ENCODE data around the gene MYL12B. TPM values are rescaled to one million over a fixed set of nuclear protein-coding genes. Genes with fewer than 3 reads are reported as not detected.

Gene MYL12B
- total RNA-seq, 4 donors from 2014 or later = 78.2 to 558 (median 337) TPM

- WGBS, 2 donors (ENCODE audit: low coverage in 1 of 2) = 90 to 100% methylated on average over 2 of the region's 2 CpGs
- no peak for DNase-seq
- in situ Hi-C loops (cut with MboI; ENCODE audit: low pct_ligation_motif_present in 1 of 4, low pct_unique_long_range_greater_than_20kb in 1 of 4, low sequenced_read_pairs in 3 of 4) (loop anchor here in 3 of 4 donors (10.0 to 25.0 kb wide), 4 partner anchors 81 to 474 kb away; no protein-coding TSS in a partner anchor), intact Hi-C loops (cut with DNase I; ENCODE audit: low total_unique reads) (no loop called here)
- Histone ChIP-seq H3K4me1 (peaks cover 0 to 17% (median 0%) of the 10 kb centered on the region in 4 donors), H3K9me3 (no peaks in the 10 kb centered on the region), H3K4me3 (no peak overlapping the region), H3K27ac (no peak overlapping the region), H3K36me3 (no peaks in the 10 kb centered on the region), H3K27me3 (no peaks in the 10 kb centered on the region)
- TF ChIP-seq POLR2AphosphoS5 (IDR thresholded peaks at IDR 0.05) = no peak
- TF ChIP-seq CTCF (IDR thresholded peaks at IDR 0.05) = no peak
- no peak for TF ChIP-seq EP300 (IDR thresholded peaks at IDR 0.05; ENCODE audit: low read depth)
- no peak for TF ChIP-seq POLR2A (IDR thresholded peaks at IDR 0.05)
Measured at GRCh38 chr18:3235846-3236245, 26.1 kb upstream of the MYL12B start.

DNA sequence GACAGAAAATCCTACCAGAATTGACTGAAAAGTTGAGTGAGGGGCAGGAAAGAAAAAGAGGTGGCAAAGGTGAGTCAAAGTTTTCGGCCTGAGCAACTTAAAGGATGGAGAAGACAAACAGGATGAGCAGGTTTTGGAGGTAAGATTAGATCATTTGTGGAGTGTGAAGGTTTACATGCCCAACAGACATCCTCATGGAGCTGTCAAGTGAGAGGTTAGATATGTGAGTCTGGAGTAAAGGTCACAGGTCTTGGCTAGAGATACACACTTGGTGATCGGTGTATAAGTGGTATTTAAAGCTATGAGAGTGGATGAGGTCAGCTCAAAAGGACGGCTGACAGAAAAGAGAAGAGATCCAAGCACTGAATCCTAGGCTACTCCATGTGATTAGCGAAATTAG is 25.5 kb upstream of the MYL12B start:
- no peak for DNase-seq
- WGBS, 2 donors (ENCODE audit: low coverage in 1 of 2) = 65 to 71% methylated on average over 4 of the region's 4 CpGs
- in situ Hi-C loops (cut with MboI; ENCODE audit: low pct_ligation_motif_present in 1 of 4, low pct_unique_long_range_greater_than_20kb in 1 of 4, low sequenced_read_pairs in 3 of 4) = loop anchor here in 3 of 4 donors (10.0 to 25.0 kb wide), 4 partner anchors 82 to 474 kb away; no protein-coding TSS in a partner anchor

DNA sequence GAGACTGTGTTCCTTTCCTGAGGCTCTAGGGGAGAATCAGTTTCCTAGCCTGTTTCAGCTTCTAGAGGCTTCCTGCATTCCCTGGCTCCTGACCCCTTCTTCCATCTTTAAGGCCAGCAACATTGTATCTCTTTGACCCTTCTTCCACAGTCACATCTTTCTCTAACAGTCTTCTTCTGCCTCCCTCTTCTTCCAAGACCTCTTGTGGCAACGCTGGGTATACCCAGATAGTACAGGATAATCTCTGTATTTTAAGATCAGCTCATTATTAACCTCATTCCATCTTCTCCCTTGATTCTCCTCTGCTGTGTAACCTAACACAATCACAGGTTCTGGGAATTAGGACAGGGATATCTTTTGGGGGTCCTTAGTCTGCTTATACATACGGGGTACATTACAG is 23.2 kb upstream of the MYL12B start:
- no peak for TF ChIP-seq POLR2AphosphoS5 (IDR thresholded peaks at IDR 0.05)
- TF ChIP-seq POLR2A (IDR thresholded peaks at IDR 0.05) = no peak
- no peak for TF ChIP-seq EP300 (IDR thresholded peaks at IDR 0.05; ENCODE audit: low read depth)
- TF ChIP-seq CTCF (IDR thresholded peaks at IDR 0.05) = no peak
- peaks cover 0 to 14% (median 0%) of the 10 kb centered on the region in 4 donors for H3K4me1 ChIP-seq
- H3K27ac ChIP-seq = no peak overlapping the region
- H3K36me3 ChIP-seq = no peaks in the 10 kb centered on the region
- intact Hi-C loops (cut with DNase I; ENCODE audit: low total_unique reads) (no loop called here), in situ Hi-C loops (cut with MboI; ENCODE audit: low pct_ligation_motif_present in 1 of 4, low pct_unique_long_range_greater_than_20kb in 1 of 4, low sequenced_read_pairs in 3 of 4) (loop anchor here in 3 of 4 donors (10.0 to 25.0 kb wide), 4 partner anchors 84 to 476 kb away; no protein-coding TSS in a partner anchor)
- DNase-seq = no peak
- H3K4me3 ChIP-seq = no peak overlapping the region
- H3K9me3 ChIP-seq = peaks cover 0 to 8% of the 10 kb centered on the region in 2 donors
- no peaks in the 10 kb centered on the region for H3K27me3 ChIP-seq
- WGBS, 2 donors (ENCODE audit: low coverage in 1 of 2) = 89 to 100% methylated on average over 1 to 2 of the region's 2 CpGs

More for the DNA sequence above, 25.5 kb upstream of the MYL12B start:
- peaks cover 0 to 17% (median 0%) of the 10 kb centered on the region in 4 donors for H3K4me1 ChIP-seq
- H3K27me3 ChIP-seq = no peaks in the 10 kb centered on the region
- H3K36me3 ChIP-seq = no peaks in the 10 kb centered on the region
- TF ChIP-seq EP300 (IDR thresholded peaks at IDR 0.05; ENCODE audit: low read depth) (no peak), POLR2A (IDR thresholded peaks at IDR 0.05) (no peak), POLR2AphosphoS5 (IDR thresholded peaks at IDR 0.05) (no peak), CTCF (IDR thresholded peaks at IDR 0.05) (no peak)
- H3K9me3 ChIP-seq = peaks cover 0 to 2% of the 10 kb centered on the region in 2 donors
- intact Hi-C loops (cut with DNase I; ENCODE audit: low total_unique reads) = no loop called here
- H3K4me3 ChIP-seq = no peak overlapping the region
- no peak overlapping the region for H3K27ac ChIP-seq

DNA sequence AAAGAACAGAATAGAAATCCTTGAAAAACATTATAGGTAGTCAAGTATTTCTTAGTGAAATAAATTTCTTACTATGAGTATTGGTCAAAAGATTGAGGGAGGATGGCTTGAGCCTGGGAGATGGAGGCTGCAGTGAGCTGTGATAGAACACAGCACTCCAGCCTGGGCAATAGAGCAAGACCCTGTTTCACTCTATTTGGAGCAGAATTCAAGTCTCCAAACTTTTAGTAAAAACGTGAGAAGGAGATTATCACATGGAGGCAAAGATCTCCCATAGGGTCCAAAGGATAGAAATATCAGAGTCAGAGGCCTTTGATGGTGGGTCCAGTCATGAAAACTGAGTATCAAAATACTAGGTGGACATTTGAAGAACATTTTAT is 16.8 kb upstream of the MYL12B start:
- Histone ChIP-seq H3K9me3 (peaks cover 0 to 8% of the 10 kb centered on the region in 2 donors), H3K36me3 (peaks cover 0 to 9% (median 1%) of the 10 kb centered on the region in 4 donors), H3K4me3 (peak overlapping the region in 1 of 4 donors; percentile 81), H3K27ac (peak overlapping the region in 1 of 4 donors; percentile 100), H3K27me3 (no peaks in the 10 kb centered on the region), H3K4me1 (peaks cover 6 to 35% (median 19%) of the 10 kb centered on the region in 4 donors)
- in situ Hi-C loops (cut with MboI; ENCODE audit: low pct_ligation_motif_present in 1 of 4, low pct_unique_long_range_greater_than_20kb in 1 of 4, low sequenced_read_pairs in 3 of 4) = loop anchor here (10.0 to 25.0 kb wide), 5 partner anchors 90 to 483 kb away; no protein-coding TSS in a partner anchor
- no peak for DNase-seq
- intact Hi-C loops (cut with DNase I; ENCODE audit: low total_unique reads) = loop anchor here (5.0 to 10.0 kb wide), 2 partner anchors 90 to 313 kb away; no protein-coding TSS in a partner anchor
- 44 to 67% methylated on average over 1 of the region's 1 CpG for WGBS, 2 donors (ENCODE audit: low coverage in 1 of 2)
- TF ChIP-seq CTCF (IDR thresholded peaks at IDR 0.05) = no peak
- TF ChIP-seq EP300 (IDR thresholded peaks at IDR 0.05; ENCODE audit: low read depth) = no peak
- TF ChIP-seq POLR2A (IDR thresholded peaks at IDR 0.05) = no peak
- TF ChIP-seq POLR2AphosphoS5 (IDR thresholded peaks at IDR 0.05) = no peak

Data from transverse colon (tissue), 4 donors.